AG04450 (cell line): Measurements from ENCODE around the gene OVCA2. TPM values are rescaled to one million over a fixed set of nuclear protein-coding genes. Genes with fewer than 3 reads are reported as not detected.
A peak's percentile ranks its signal among the peaks of the same experiment; 100 is the strongest.

Experiments
- CTCF ChIA-PET: fragments of 300-600, 350-600 bp; formaldehyde crosslinking; extraction: SDS; loops from one replicate; lab custom pipeline; 2022; ENCODE audit warnings: antibody characterized with exemption, inconsistent platforms; lab: Charles Lee
- POLR2A ChIA-PET: fragments of 350-600 bp; formaldehyde crosslinking; extraction: SDS; loops from one replicate; lab custom pipeline; 2021; ENCODE audit warnings: antibody characterized with exemption, inconsistent platforms; lab: Yijun Ruan, JAX
- DNase-seq: peaks from one replicate; pipeline ENCODE4 v3.0.0-alpha.2; 2011; ENCODE audit warnings: low read depth, low spot score
- H3K27ac ChIP-seq: one replicate; pipeline ENCODE4 v1.5.1; 2012; ENCODE audit warnings: low read depth, low read length, control low read depth
- H3K27me3 ChIP-seq: one replicate; pipeline ENCODE4 v1.6.0; 2012; ENCODE audit warnings: low read length; ENCODE audit not compliant: control insufficient read depth, insufficient read depth
- H3K4me3 ChIP-seq: 2 replicates; pipeline ENCODE4 v1.5.1; 2011; ENCODE audit warnings: mild to moderate bottlenecking, low read depth, low read length, control low read depth
- H3K9me3 ChIP-seq: 2 replicates; pipeline ENCODE4 v1.5.1; 2012; ENCODE audit warnings: low read length; ENCODE audit not compliant: control insufficient read depth, insufficient read depth
- polyA plus RNA-seq: library from polyadenylated mRNA; depleted of rRNA; stranded (reverse); fragments of >200 nt; gene quantifications from 2 replicates; pipeline ENCODE4 v1.2.3, GENCODE V29; 2011
- TF ChIP-seq, protein P1 (sequence below): IDR thresholded peaks from 2 replicates; pipeline ENCODE4 v1.5.1; 2011; ENCODE audit warnings: low read depth, low read length, control low read depth, inconsistent platforms

The OVCA2 gene
- polyA plus RNA-seq, 1 experiment: 38.0 TPM

DNA sequence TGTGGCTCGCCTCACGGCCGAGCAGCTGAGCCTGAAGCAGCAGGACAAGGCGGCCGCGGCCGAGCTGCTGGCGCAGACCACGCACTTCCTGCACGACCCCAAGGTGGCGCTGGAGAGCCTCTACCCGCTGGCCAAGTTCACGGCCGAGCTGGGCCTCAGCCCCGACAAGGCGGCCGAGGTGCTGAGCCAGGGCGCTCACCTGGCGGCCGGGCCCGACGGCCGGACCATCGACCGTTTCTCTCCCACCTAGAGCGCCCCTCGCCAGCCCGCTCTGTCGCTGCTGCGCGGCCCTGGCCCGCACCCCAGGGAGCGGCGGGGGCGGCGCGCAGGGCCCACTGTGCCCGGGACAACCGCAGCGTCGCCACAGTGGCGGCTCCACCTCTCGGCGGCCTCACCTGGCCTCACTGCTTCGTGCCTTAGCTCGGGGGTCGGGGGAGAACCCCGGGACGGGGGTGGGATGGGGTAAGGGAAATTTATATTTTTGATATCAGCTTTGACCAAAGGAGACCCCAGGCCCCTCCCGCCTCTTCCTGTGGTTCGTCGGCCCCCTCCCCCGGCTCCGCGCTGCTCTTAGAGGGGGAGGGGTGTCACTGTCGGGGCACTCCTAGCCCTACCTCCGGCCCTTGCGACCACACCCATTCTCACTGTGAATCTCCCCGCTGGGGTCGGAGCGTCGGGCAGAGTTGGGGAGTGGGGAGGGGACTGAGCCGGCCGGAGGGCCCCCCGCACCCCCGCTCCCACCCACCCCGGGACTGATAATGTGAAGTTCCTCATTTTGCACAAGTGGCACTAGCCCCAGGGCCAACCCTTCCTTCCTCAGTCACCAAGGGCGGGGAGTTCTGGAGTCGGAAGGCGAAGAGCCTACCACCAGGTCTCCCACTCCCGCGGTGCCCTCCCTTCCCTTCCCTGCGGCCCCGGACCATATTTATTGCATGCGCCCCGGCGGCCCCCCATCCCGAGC lies 17.0 kb downstream of the OVCA2 start:
- ChIA-PET POLR2A (interaction anchor here (0.5 to 2.1 kb wide), 8 partner anchors 9 to 186 kb away, joined by 3 to 9 read pairs (median 4); no protein-coding TSS in a partner anchor), CTCF (interaction anchor here (0.5 to 3.8 kb wide), 10 partner anchors 9 to 244 kb away, joined by 3 to 34 read pairs (median 3); no protein-coding TSS in a partner anchor)
- Histone ChIP-seq H3K27me3 (no peaks in the 10 kb centered on the region), H3K9me3 (peaks cover 6% of the 10 kb centered on the region; the same call in 1 of the 2 replicates), H3K4me3 (peak overlapping the region; percentile 72), H3K27ac (peak overlapping the region; percentile 21)
- DNase-seq: no peak
- TF ChIP-seq, protein P1, sequence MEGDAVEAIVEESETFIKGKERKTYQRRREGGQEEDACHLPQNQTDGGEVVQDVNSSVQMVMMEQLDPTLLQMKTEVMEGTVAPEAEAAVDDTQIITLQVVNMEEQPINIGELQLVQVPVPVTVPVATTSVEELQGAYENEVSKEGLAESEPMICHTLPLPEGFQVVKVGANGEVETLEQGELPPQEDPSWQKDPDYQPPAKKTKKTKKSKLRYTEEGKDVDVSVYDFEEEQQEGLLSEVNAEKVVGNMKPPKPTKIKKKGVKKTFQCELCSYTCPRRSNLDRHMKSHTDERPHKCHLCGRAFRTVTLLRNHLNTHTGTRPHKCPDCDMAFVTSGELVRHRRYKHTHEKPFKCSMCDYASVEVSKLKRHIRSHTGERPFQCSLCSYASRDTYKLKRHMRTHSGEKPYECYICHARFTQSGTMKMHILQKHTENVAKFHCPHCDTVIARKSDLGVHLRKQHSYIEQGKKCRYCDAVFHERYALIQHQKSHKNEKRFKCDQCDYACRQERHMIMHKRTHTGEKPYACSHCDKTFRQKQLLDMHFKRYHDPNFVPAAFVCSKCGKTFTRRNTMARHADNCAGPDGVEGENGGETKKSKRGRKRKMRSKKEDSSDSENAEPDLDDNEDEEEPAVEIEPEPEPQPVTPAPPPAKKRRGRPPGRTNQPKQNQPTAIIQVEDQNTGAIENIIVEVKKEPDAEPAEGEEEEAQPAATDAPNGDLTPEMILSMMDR: peak; percentile 70

DNA sequence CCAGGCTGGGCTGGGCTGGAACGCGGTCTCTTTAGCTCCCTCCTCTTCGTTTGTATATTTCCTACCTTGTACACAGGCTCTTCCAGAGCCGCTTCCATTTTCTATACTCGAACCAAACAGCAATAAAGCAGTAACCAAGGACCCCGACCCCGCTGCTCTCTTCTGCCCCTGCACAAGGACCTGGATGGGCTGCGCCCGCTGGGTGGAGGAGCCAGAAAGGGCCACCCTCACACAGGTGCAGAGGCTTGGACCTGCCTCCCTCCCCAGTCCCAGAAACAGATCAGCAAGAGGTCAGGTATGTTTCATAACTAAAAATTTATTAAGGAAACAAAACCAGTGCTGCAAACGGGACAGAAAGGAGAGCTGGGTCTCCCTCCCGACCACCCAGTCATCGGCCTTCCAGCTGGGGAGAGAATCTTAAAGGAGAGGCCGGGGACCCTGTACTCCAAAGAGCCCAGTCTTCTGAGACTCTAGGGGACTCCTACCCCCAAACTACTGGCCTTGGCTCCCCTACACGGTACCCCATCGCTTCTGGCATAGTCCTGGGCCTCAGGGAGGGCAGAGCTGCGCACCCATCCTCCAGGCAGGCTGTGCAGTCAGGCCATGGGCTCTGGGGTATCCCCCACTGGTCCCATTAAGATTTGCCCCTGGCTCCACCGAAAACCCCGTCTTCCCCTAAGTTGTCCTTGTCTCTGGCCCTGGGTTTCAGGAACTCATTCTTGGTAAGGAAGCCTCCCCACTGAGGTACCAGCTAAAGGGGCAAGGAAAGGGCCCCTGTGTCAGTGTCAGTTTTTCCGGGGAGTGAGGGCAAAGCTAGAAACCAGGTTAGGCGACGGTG lies 17.9 kb downstream of the OVCA2 start:
- CTCF ChIA-PET: interaction anchor here (0.6 to 3.8 kb wide), 4 partner anchors 186 to 243 kb away, joined by 3 to 34 read pairs (median 4); no protein-coding TSS in a partner anchor
- Histone ChIP-seq H3K9me3 (peaks cover 6% of the 10 kb centered on the region; the same call in 1 of the 2 replicates), H3K4me3 (peak overlapping the region; percentile 72), H3K27me3 (no peaks in the 10 kb centered on the region), H3K27ac (peak overlapping the region; percentile 57)
- POLR2A ChIA-PET: interaction anchor here (0.6 to 2.1 kb wide), 3 partner anchors 57 to 170 kb away, joined by 3 to 9 read pairs (median 4); no protein-coding TSS in a partner anchor
- DNase-seq: no peak
- TF ChIP-seq, protein P1: no peak

DNA sequence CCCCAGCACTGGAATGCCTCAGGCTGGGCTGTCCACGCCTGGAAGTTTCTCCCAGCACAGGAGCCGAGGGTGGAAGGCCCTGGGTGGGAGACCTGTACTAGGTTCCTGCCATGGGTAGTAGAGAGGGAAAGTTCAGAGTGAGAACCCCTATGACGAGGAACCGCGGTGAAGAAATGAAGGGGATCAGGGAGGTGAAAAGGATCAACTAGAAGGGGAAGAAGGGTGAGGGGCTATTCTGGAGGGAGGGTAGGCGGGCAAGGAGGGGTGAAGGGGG lies 18.5 kb downstream of the OVCA2 start:
- CTCF ChIA-PET: interaction anchor here (0.8 to 3.8 kb wide), 2 partner anchors 185 to 222 kb away, joined by 4 to 34 read pairs; no protein-coding TSS in a partner anchor
- DNase-seq: no peak
- H3K27me3 ChIP-seq: no peaks in the 10 kb centered on the region
- TF ChIP-seq, protein P1: no peak
- H3K4me3 ChIP-seq: peak overlapping the region; percentile 7; the same call in 1 of the 2 replicates
- H3K9me3 ChIP-seq: peaks cover 6% of the 10 kb centered on the region; the same call in 1 of the 2 replicates
- POLR2A ChIA-PET: interaction anchor here (0.6 kb wide), 1 partner anchor 56 kb away, joined by 4 read pairs; no protein-coding TSS in a partner anchor
- peak overlapping the region; percentile 57 for H3K27ac ChIP-seq

DNA sequence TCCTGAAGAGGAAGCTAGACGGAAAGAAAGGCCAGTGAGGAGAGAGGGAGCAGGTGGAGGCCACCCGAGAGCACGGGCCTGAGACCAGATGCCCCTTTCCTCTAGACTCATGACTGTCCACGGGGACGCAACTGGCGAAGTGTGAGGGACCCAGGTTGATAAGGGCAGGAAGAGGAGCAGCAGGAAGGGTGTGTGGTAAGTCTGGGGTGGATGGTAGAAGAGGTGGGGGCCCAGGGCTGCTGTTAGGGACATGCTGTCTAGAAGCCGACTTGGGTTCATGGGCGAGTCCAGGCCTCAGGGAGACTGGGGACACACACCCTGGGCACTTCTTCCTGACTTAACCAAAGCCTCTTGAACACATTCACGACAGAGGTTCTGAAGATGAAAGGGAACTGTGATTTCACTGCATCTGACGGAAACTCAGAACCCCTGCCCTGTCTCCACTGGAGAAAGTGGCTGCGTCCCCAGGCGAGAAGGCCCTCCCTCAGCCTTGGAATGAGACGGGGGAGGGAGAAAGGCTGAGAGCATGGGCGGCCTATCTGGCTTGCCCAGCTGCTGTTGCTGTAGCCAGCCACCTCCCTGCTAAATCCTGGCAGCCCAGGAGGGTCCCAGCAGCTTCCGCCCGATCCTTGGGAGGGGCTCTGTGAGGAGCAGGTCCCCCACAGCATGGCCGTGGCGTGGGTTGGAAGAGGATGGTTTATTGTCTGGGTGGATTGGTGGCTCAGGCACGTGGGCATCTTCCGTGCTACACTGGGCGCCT lies 19.0 kb downstream of the OVCA2 start:
- TF ChIP-seq, protein P1: no peak
- no peak for DNase-seq
- Histone ChIP-seq H3K27ac (peak overlapping the region; percentile 57), H3K27me3 (no peaks in the 10 kb centered on the region), H3K4me3 (peak overlapping the region; percentile 7), H3K9me3 (peaks cover 6% of the 10 kb centered on the region; the same call in 1 of the 2 replicates)
- ChIA-PET POLR2A (no interaction called here), CTCF (interaction anchor here (3.8 kb wide), 1 partner anchor 184 kb away, joined by 34 read pairs; no protein-coding TSS in a partner anchor)
